Measurements from ENCODE around the gene NAA50. TPM values are rescaled to one million over a fixed set of nuclear protein-coding genes. Genes with fewer than 3 reads are reported as not detected.

Gene NAA50
- total and polyA plus RNA-seq, 8 donors, result 15.1 to 159 (median 37.4) TPM

DNA sequence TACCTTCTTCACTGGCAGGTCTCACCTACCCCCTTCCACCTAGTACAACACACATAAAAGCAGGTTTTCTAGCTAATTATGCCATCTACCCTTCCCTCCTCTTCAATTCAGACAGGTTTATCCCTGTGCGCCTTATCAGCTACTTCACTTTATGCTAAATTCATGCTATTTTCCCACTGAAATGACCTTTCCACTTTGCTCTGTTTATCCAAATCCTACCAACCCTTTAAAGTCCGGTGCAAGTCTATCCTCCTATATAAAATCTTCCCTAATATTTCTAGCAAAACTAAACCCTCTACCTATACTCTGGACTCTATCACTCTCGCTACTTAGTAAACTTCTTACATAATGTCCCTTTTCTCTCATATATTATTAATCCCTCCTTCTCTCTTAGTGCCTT is 55.6 kb downstream of the NAA50 start:
- WGBS, 5 donors, result 83 to 91% (median 87%) methylated on average over 3 of the region's 3 CpGs
- TF ChIP-seq EP300 (IDR thresholded peaks at IDR 0.05) (no peak), POLR2A (IDR thresholded peaks at IDR 0.05) (no peak), POLR2AphosphoS5 (IDR thresholded peaks at IDR 0.05) (no peak)
- TF ChIP-seq, protein P1, sequence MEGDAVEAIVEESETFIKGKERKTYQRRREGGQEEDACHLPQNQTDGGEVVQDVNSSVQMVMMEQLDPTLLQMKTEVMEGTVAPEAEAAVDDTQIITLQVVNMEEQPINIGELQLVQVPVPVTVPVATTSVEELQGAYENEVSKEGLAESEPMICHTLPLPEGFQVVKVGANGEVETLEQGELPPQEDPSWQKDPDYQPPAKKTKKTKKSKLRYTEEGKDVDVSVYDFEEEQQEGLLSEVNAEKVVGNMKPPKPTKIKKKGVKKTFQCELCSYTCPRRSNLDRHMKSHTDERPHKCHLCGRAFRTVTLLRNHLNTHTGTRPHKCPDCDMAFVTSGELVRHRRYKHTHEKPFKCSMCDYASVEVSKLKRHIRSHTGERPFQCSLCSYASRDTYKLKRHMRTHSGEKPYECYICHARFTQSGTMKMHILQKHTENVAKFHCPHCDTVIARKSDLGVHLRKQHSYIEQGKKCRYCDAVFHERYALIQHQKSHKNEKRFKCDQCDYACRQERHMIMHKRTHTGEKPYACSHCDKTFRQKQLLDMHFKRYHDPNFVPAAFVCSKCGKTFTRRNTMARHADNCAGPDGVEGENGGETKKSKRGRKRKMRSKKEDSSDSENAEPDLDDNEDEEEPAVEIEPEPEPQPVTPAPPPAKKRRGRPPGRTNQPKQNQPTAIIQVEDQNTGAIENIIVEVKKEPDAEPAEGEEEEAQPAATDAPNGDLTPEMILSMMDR (IDR thresholded peaks at IDR 0.05), result no peak

DNA sequence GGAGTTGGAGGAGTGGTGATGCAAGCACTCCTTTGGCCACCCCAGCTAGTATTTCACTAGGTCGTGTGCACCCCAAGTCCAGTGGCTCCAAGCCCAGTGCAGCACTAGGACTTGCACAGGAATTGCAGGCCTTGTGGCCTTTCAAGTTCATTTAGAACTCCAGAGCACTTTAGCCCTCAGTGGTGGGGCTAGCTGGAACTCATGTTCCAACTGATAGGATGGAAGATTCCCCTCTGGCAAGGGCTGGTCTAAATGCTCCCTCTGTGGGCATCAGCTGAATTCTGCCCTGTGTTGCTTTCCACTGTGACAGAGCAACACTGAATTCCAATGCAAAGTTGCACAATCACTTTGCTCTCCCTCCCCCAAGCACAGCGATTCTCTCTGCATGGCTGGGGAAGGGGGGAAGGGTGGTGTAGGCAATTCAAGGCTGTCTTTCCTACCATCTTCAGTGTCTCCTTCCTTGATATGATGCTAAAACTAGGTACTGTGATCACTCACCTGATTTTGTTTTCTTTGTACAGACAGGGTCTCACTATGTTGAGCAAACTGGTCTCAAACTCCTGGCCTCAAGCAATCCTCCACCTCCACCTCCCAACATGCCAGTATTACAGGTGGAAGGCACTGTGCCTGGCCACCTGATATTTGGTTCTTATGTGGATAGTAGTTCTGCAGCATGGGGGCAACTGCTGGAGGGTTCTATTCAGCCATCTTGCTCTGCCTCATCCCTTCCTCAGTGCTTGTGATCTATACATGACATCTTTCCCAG is 59.9 kb downstream of the NAA50 start:
- no peaks in the 10 kb centered on the region for H3K9me3 ChIP-seq
- H3K27me3 ChIP-seq, result no peaks in the 10 kb centered on the region
- H3K4me3 ChIP-seq, result no peak overlapping the region
- no peak for DNase-seq
- no peak overlapping the region for H3K27ac ChIP-seq
- peaks cover 0 to 10% (median 4%) of the 10 kb centered on the region in 4 donors for H3K4me1 ChIP-seq
- intact Hi-C loops (cut with DNase I; ENCODE audit: low total_unique reads), result no loop called here
- 77 to 91% (median 84%) methylated on average over 2 of the region's 2 CpGs for WGBS, 5 donors
- H3K36me3 ChIP-seq, result peaks cover 3 to 9% (median 8%) of the 10 kb centered on the region in 4 donors
- TF ChIP-seq, protein P1 (IDR thresholded peaks at IDR 0.05), result no peak
- TF ChIP-seq POLR2AphosphoS5 (IDR thresholded peaks at IDR 0.05) (no peak), POLR2A (IDR thresholded peaks at IDR 0.05) (no peak), EP300 (IDR thresholded peaks at IDR 0.05) (no peak)

More for the DNA sequence above, 55.6 kb downstream of the NAA50 start:
- Histone ChIP-seq H3K27me3 (no peaks in the 10 kb centered on the region), H3K4me1 (peaks cover 10 to 40% (median 24%) of the 10 kb centered on the region in 4 donors), H3K4me3 (no peak overlapping the region), H3K36me3 (peaks cover under 1 to 7% (median 3%) of the 10 kb centered on the region in 4 donors), H3K27ac (no peak overlapping the region), H3K9me3 (no peaks in the 10 kb centered on the region)
- intact Hi-C loops (cut with DNase I; ENCODE audit: low total_unique reads), result no loop called here
- DNase-seq, result no peak

DNA sequence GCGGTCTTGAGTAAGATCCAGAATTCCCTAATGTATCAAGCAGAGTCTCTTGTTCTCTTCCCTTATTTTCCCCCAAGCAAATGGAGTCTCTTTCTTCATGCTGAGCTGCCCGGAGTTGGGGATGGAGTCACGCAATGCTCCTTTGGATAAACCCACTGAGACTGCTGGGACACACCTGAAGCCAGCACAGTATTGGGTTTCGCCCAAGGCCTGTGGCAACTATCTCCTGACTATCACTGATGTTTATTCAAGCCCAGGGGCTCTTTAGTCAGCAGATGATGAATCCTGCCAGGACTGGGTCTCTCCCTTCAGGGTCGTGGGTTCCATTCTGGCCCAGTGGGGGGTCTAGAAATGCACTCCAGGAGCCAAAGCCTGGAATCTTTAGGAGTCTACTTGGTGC is 60.9 kb downstream of the NAA50 start:
- no peaks in the 10 kb centered on the region for H3K27me3 ChIP-seq
- no peaks in the 10 kb centered on the region for H3K9me3 ChIP-seq
- DNase-seq, result no peak
- no peak overlapping the region for H3K27ac ChIP-seq
- H3K36me3 ChIP-seq, result peaks cover 3 to 9% (median 8%) of the 10 kb centered on the region in 4 donors
- H3K4me1 ChIP-seq, result peaks cover 0 to 10% (median 0%) of the 10 kb centered on the region in 4 donors
- TF ChIP-seq POLR2AphosphoS5 (IDR thresholded peaks at IDR 0.05) (no peak), POLR2A (IDR thresholded peaks at IDR 0.05) (no peak), EP300 (IDR thresholded peaks at IDR 0.05) (no peak)
- TF ChIP-seq, protein P1 (IDR thresholded peaks at IDR 0.05), result no peak
- 83 to 91% (median 90%) methylated on average over 5 of the region's 5 CpGs for WGBS, 5 donors
- no peak overlapping the region for H3K4me3 ChIP-seq
- intact Hi-C loops (cut with DNase I; ENCODE audit: low total_unique reads), result no loop called here

DNA sequence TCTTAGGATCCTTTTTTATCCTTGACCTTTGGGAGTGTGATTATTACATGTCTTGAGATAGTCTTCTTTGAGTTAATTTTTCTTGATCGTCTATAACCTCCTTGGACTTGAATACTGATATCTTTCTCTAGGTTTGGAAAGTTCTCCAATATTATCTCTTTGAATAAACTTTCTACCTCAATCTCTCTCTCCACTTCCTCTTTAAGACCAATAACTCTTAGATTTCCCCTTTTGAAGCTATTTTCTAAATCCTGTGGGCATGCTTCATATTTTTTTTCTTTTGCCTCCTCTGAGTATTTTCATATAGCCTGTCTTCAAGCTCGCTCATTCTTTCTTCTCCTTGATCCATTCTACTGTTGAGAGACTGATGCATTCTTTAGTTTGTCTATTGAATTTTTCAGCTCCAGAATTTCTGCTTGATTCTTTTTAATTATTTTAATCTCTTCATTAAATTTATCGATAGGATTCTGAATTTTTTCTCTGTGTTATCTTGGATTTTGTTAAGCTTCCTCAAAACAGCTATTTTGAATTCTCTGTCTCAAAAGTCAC is 61.7 kb downstream of the NAA50 start:
- H3K27ac ChIP-seq, result no peak overlapping the region
- H3K4me3 ChIP-seq, result no peak overlapping the region
- H3K27me3 ChIP-seq, result no peaks in the 10 kb centered on the region
- peaks cover 0 to 10% (median 0%) of the 10 kb centered on the region in 4 donors for H3K4me1 ChIP-seq
- DNase-seq, result no peak
- H3K9me3 ChIP-seq, result no peaks in the 10 kb centered on the region
- peaks cover 3 to 9% (median 8%) of the 10 kb centered on the region in 4 donors for H3K36me3 ChIP-seq
- WGBS, 5 donors, result 86 to 94% (median 89%) methylated on average over 3 of the region's 3 CpGs
- intact Hi-C loops (cut with DNase I; ENCODE audit: low total_unique reads), result no loop called here
- TF ChIP-seq EP300 (IDR thresholded peaks at IDR 0.05), result no peak
- TF ChIP-seq POLR2AphosphoS5 (IDR thresholded peaks at IDR 0.05), result no peak
- no peak for TF ChIP-seq POLR2A (IDR thresholded peaks at IDR 0.05)
- TF ChIP-seq, protein P1 (IDR thresholded peaks at IDR 0.05), result no peak

Data from stomach (tissue), 9 donors.